ENCODE data around the gene PSMB10.

- TF ChIP-seq CTCF (IDR thresholded peaks at IDR 0.05; ENCODE audit: insufficient read depth, low read length, poor library complexity, severe bottlenecking): no peak
- no peak for TF ChIP-seq EZH2phosphoT487 (conservative IDR thresholded peaks at IDR 0.05; ENCODE audit: low read length)
These were observed 17.2 kb upstream of the PSMB10 start for GRCh38 chr16:67953641-67954375.

All from SU-DHL-6 (cell line).